GM12872 (cell line): ENCODE data around the gene CEBPZ.

Experiments
- TF ChIP-seq, protein P1 (sequence below): IDR thresholded peaks from 3 replicates; pipeline ENCODE4 v1.5.1; 2011; ENCODE audit warnings: low read depth, mild to moderate bottlenecking, low read length, moderate library complexity; ENCODE audit not compliant: insufficient read depth

CEBPZ gene

DNA sequence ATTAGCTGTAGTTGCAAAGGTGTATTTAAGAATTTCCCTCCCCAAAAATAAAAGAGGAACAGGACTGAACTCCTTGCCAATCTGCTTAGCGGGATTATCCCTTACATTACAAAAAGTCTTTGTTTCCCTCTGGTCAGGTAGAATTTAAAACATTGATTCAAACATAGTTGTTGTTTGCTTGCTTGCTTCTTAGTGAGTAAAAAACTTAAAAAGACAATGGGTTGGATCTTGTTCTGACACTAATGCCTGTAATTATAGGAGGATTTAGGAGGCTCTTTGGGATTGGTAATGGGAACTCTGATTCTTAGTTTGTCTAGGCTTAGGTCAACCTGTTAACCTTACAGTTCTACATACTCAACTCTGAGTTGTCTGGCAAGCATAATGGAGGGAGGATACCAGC is 38.8 kb downstream of the CEBPZ start:
- TF ChIP-seq, protein P1, sequence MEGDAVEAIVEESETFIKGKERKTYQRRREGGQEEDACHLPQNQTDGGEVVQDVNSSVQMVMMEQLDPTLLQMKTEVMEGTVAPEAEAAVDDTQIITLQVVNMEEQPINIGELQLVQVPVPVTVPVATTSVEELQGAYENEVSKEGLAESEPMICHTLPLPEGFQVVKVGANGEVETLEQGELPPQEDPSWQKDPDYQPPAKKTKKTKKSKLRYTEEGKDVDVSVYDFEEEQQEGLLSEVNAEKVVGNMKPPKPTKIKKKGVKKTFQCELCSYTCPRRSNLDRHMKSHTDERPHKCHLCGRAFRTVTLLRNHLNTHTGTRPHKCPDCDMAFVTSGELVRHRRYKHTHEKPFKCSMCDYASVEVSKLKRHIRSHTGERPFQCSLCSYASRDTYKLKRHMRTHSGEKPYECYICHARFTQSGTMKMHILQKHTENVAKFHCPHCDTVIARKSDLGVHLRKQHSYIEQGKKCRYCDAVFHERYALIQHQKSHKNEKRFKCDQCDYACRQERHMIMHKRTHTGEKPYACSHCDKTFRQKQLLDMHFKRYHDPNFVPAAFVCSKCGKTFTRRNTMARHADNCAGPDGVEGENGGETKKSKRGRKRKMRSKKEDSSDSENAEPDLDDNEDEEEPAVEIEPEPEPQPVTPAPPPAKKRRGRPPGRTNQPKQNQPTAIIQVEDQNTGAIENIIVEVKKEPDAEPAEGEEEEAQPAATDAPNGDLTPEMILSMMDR: no peak

GRCh38 chr2:37191747-37192146 is 39.6 kb downstream of the CEBPZ start:
- TF ChIP-seq, protein P1: no peak

GRCh38 chr2:37191253-37191652 is 40.1 kb downstream of the CEBPZ start:
- TF ChIP-seq, protein P1: no peak

- TF ChIP-seq, protein P1: no peak
These were observed 41.1 kb downstream of the CEBPZ start for GRCh38 chr2:37190290-37190689.

- TF ChIP-seq, protein P1: no peak
These were observed 41.8 kb downstream of the CEBPZ start for GRCh38 chr2:37189452-37190153.

- TF ChIP-seq, protein P1: no peak
These were observed 42.8 kb downstream of the CEBPZ start, which contains the start of gene SULT6B1 for GRCh38 chr2:37188570-37188969. Gene SULT6B1, minus strand, starts transcription at chr2:37188670. Its CDS starts 30 bp downstream, at chr2:37188640.

DNA sequence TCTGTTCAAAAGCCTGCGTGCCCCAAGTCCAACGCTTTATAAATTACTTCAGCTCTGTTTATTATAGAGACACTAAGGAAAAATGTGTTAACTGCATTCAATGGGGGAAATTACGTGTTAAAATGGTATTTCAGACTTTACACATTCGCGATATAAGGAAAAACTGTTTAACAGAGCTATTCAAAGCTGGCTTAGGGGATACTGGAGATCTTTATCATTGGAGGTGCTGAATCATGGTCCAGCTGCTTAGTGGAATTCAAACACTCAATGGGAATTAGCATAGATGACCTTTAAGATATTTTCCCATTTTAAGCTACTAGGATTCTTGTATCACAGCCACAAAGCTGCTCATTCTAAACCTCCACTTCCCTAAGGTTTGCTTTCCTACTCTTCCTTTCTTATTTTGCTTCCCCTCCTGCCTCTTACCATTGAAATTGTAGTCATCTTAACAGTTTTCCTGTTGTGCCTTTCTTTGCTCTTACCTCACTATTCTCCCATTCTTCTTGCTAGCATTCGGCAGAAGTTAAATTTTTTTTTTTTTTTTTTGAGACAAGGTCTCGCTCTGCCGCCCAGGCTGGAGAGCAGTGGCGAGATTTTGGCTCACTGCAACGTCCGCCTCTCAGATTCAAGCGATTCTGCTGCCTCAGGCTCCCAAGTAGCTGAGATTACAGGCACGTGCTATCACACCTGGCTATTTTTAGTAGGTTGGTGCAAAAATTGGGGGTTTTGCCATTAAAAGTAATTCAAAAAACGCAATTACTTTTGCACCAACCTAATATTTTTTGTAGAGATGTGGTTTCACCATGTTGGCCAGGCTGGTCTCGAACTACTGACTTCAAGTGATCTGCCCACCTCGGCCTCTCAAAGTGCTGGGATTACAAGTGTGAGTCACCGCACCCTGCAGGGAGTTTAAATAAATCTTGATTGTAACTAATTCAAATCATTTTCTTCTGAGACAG is 49.4 kb downstream of the CEBPZ start:
- TF ChIP-seq, protein P1: no peak
